ENCODE results near the gene TNFRSF4.

The TNFRSF4 gene

DNA sequence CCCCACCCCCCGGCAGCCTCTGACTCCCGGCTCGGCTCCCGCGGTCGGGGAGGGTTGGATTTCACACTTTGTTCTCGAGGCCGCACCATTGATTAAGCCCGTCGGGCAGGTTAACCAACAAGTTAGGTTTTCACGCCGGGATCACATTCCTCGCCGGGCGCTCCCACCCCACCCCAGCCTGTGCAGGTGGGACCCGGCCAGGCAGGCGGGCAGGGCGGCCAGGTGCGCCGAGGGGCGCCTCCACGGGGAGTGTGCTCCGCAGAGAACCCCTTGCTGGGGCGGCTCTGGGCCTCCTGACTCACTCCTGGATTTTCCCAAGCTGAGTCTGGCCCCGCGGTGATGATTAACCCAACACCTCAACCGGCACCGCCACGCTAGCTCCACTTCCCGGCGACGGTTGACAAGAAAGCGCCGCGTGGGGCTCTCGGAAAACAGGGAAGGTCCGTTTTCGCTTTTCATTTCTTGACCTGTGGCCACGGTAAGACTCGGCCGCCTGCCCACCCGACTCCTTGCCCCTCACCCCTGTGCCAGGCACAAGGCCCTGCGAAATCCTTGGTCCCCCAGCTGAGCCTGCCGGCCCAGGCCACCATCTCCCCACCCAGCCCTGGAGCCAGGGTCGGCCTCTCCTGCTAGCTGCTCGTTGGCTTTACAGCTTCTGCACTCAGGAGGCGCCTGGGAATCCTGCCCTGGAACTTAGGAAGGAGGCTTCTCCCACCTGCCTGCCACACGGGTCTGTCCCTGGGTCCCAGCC lies 49.1 kb downstream of the TNFRSF4 start:
- Histone ChIP-seq H3K27ac (replicated peaks) (no peak overlapping the region), H3K4me3 (replicated peaks; ENCODE audit: insufficient read depth, low read length) (no peak overlapping the region), H3K27me3 (ENCODE audit: insufficient read depth, poor library complexity, severe bottlenecking) (peaks cover 3% of the 10 kb centered on the region)
- DNase-seq (ENCODE audit: low read depth in 1 of 2, low spot score in 1 of 2): no peak
- TF ChIP-seq POLR2AphosphoS5 (IDR thresholded peaks at IDR 0.05; ENCODE audit: low read depth) (no peak), REST (IDR thresholded peaks at IDR 0.05; ENCODE audit: insufficient replicate concordance, low read depth) (no peak), SPI1 (IDR thresholded peaks at IDR 0.05; ENCODE audit: borderline replicate concordance, low read depth) (no peak), GABPA (IDR thresholded peaks at IDR 0.05; ENCODE audit: low read depth) (no peak), CTCF (IDR thresholded peaks at IDR 0.05; ENCODE audit: insufficient read depth, low read length) (no peak)

DNA sequence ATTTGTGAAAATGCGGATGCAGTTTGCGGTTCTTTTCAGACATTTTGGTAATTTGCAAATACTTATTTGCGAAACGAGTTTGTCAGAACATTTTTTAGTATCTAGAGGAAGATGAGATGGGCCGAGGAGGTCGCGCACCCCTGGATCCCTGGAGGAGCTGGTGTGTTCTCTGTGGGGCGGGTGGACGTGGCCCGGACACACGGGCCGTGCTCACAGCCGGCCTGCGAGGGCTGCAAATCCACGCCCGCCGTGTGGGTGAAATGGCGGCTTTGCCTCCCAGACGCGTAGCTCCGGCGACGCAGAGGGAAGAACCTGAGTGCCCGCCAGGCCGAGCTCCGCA lies 49.6 kb downstream of the TNFRSF4 start:
- TF ChIP-seq CTCF (IDR thresholded peaks at IDR 0.05; ENCODE audit: insufficient read depth, low read length) (no peak), POLR2AphosphoS5 (IDR thresholded peaks at IDR 0.05; ENCODE audit: low read depth) (no peak), REST (IDR thresholded peaks at IDR 0.05; ENCODE audit: insufficient replicate concordance, low read depth) (no peak), SPI1 (IDR thresholded peaks at IDR 0.05; ENCODE audit: borderline replicate concordance, low read depth) (no peak), GABPA (IDR thresholded peaks at IDR 0.05; ENCODE audit: low read depth) (no peak)
- DNase-seq (ENCODE audit: low read depth in 1 of 2, low spot score in 1 of 2): no peak
- Histone ChIP-seq H3K4me3 (replicated peaks; ENCODE audit: insufficient read depth, low read length) (no peak overlapping the region), H3K27ac (replicated peaks) (no peak overlapping the region), H3K27me3 (ENCODE audit: insufficient read depth, poor library complexity, severe bottlenecking) (no peaks in the 10 kb centered on the region)

DNA sequence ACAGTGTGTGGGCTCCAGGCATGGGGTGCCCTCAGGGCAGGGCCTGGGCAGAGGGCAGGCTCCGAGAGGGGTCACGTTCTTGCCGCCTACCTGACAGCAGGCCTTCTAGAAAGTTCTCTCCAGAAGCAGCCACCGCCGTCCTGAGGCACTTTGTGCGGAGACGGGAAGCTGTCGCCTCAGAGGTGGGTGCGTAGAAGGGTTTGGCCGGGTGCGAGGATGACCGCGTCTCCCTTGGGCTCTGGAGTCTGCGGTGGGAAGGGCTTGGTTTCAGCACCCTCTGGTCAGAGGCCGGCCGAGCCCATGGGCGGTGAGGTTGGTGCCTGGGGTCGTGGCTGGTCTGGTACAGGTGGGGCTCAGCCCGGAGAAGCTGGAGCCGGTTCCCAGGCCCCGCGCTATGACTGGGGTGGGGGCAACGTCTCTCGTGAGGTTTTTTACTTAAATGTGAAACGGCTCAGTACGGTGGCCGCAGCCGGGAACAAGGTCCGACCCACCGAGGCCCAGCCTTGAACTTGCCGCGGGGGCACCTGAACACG lies 50.3 kb downstream of the TNFRSF4 start:
- TF ChIP-seq CTCF (IDR thresholded peaks at IDR 0.05; ENCODE audit: insufficient read depth, low read length) (no peak), REST (IDR thresholded peaks at IDR 0.05; ENCODE audit: insufficient replicate concordance, low read depth) (no peak), SPI1 (IDR thresholded peaks at IDR 0.05; ENCODE audit: borderline replicate concordance, low read depth) (no peak), GABPA (IDR thresholded peaks at IDR 0.05; ENCODE audit: low read depth) (no peak), POLR2AphosphoS5 (IDR thresholded peaks at IDR 0.05; ENCODE audit: low read depth) (no peak)
- Histone ChIP-seq H3K27ac (replicated peaks) (no peak overlapping the region), H3K27me3 (ENCODE audit: insufficient read depth, poor library complexity, severe bottlenecking) (no peaks in the 10 kb centered on the region), H3K4me3 (replicated peaks; ENCODE audit: insufficient read depth, low read length) (no peak overlapping the region)
- DNase-seq (ENCODE audit: low read depth in 1 of 2, low spot score in 1 of 2): no peak

Data from HL-60 (cell line).